Measurements from ENCODE around the gene GNRHR.
"Not testable (repeated sequence)": the region's sequence is repeated elsewhere in the genome, so short reads cannot be mapped to it uniquely, and the experiment has no call there.

Gene GNRHR

DNA sequence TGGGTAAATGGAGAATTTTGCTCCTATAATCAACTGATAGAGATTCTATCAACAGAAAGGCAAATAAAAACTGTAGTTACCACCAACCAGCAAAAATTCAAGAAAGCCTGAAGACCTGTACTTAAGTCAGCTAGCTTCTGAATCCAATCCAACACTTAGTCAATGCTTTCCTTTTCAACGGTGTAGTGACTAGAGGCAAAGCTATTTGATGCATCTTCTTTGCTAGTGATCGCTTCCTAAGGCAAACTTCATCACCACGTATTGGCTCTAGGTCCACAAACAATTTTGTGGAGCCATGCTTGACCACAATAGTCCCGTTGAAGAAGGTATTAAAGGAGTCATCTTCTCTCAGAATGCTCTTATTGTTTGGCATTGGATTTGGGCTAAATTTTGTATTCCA lies 28.2 kb downstream of the GNRHR start:
- no peak for DNase-seq

GRCh38 chr4:67725132-67725531 lies 29.1 kb downstream of the GNRHR start:
- DNase-seq = no peak

DNA sequence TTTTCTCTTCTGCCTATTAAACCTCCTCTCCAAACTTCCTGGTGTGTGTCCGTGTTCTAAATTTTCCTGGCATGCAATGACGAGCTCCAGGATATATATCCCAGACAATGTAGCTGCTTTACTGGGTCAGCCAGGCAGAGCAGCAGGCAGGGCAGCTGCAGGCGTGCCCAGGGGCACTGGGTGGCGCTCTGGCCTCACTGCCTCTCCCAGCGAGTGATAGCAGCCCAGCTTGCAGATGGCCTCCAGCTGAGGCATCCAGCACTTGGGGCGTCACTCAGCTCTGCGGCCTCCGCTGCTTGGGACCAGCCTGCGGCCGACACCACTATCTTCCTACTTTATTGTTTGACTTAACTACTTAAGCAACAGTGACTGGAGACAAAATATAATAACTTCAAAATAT lies 30.2 kb downstream of the GNRHR start:
- no peak for DNase-seq

- no peak for DNase-seq
These were observed 30.8 kb downstream of the GNRHR start for GRCh38 chr4:67723341-67723740.

GRCh38 chr4:67721770-67722597 lies 32.2 kb downstream of the GNRHR start:
- no peak for DNase-seq

DNA sequence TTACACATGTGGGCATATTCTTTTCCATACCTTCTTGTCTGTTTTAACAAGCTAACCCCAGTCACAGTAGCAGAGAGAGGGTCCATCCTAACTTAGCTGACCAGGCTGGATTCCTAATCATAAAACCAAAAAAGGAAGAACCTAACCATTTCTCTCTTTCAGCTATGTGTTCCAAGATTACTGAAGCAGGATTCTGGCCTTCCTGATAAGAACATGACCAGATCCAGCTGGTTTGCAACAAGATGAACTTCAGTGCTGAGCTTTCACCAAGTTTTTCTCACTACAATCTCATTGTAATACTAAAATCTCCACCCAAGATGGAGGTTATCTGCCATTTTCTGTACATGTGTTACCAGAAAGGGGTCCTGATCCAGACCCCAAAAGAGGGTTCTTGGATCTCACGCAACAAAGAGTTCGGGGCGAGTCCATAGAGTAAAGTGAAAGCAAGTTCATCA lies 32.8 kb downstream of the GNRHR start:
- no peak for DNase-seq

DNA sequence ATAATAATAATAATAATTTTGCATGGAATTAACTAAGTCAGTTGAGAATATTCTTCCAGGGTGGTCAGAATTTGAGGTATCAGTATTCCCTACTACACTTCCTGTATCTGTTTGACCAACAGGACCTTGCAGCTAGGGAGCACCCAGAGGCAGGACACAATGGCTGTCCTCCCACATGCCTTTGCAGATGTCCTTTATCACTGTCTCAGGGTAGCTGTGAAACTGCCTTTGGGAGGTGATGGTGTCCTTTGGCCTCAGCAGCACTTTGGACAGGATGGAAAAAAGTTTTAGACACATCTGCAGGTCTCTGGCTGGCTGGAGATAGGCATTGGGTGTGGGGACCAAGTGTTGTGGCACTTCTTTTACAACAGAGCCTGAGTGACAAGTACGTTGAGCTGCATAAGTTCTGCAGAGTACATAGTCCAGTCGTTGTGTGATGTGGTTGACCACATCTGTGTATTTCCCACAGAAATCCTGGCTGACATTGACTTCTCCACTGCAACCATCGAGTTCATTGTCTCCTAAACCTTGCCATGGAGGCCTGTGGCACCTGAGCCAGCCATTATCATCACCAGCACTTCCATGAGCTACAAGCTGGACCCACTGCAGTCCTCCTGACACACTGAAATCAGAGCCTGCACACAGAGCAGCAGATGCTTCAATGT lies 34.1 kb downstream of the GNRHR start:
- DNase-seq = no peak

DNA sequence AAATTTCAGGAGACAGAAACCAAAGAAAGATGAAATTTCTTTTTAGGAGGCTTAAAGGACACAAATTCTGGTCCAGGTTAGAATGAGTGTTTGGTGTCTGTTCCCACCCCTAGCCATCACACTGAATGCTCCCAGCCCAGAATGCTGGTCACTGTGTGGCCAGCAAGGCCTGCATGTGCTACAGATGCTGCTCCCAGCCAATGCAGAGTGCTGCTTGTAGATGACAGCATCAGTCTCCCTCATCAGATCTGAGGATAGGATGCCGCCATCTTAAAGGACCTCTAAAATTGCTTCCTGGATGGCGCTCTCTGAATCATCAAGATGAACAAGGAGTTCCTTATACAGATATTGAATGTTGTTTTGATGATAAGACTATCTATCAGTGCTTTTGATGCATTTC lies 35.3 kb downstream of the GNRHR start:
- no peak for DNase-seq

DNA sequence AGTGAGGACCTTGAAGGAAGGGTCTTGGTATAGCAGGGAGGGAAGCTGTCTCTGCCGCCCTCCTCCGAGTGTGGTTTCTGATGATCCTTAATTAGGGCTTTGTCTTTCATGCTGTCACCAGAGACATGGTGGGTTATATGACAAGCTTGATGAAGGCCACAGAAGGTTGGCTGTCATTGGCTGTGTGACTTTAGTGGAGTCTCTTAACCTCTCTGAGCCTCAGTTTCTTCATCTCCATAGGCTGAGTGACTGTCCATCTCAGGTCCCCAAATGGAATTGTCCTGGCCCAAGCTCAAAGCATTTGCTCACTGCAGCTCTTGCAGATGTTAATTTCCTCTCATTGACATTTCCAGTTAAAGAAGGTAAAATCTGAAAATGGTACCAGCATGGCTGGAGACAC lies 36.6 kb downstream of the GNRHR start:
- no peak for DNase-seq

DNA sequence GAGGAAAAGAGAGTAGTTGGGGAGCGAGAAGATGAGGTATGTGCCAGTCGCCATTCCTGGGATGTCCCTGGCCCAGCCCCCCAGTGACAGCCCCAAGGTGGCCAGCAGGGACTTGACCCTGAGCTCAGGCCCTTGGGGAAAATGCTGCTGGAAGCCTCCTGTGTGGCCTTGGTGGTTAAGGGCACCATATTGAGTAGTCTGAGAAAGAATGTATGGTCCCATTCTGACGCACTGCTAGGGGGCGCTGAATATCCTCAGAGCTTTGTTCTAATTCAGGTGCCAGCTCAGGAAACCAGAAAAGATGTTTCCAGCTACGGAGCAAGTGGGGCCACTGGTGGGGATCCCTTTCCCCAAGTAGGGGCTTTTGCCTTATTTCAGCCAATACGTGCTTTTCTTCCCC lies 39.2 kb downstream of the GNRHR start:
- no peak for DNase-seq

DNA sequence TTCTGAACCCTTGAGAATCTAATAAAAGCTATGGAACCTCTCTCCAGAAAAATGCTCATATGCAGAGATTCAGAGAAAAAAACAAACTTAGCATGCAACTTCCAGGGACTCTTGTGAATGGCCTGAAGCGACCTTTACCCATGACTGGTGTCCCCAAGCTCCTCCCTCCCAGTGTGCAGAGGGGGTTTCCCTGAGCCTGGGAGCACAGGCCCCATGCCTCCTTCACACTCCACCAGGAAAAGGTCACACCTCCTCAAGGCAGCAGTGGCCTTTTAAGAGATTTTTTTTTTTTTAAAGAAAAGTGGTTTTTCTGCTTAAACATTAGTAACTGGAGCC lies 40.0 kb downstream of the GNRHR start:
- no peak for DNase-seq

- DNase-seq = no peak
These were observed 40.5 kb downstream of the GNRHR start for GRCh38 chr4:67713529-67714247.

- no peak for DNase-seq
These were observed 41.3 kb downstream of the GNRHR start for GRCh38 chr4:67712650-67713528.

GRCh38 chr4:67712000-67712625 lies 42.1 kb downstream of the GNRHR start:
- no peak for DNase-seq

DNA sequence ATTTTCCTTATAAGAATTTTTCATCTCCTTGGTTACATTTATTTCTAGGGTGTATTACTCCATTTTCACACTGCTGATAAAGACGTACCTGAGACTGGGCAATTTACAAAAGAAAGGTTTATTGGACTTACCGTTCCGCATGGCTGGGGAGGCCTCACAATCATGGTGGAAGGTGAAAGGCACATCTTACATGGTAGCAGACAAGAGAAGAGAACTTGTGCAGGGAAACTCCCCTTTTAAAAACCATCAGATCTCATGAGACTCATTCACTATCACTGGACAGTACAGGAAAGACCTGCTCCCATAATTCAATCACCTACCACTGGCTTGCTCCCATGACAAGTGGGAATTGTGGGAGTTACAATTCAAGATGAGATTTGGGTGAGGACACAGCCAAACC lies 47.5 kb downstream of the GNRHR start:
- not testable (repeated sequence) for DNase-seq

DNA sequence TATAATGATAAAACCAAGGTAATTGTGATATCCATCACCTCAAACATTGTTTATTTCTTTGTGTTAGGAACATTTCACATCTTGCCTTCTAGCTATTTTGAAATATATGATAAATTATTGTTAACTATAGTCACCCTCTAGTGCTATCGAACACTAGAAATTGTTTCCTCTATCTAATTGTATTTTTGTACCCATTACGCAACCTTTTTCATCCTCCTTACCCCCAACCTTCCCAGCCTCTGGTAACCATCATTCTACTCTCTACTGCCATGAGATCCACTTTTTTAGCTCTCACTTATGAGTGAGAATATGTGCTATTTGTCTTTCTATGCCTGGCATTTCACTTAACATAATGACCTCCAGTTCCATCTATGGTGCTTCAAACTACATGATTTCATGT lies 49.3 kb downstream of the GNRHR start:
- DNase-seq = no peak

DNA sequence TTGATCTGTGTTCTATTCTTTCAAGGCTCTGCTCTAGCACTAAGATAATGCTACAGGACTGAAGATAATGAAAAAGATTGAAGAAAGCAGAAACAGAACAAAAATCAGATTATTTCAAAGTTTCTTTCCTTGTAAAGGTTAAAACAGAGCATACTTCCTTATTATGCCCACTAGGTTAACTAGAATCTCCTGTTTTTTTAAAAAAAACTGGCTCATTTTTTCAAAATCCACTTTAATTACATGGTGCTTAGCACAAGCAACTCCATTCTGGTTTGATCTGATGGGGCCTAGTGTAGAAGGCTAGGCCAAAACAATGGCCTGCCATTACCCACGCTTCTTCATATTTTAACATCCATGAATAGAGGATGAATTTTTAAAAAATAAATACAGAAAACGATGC lies 52.0 kb downstream of the GNRHR start:
- no peak for DNase-seq

DNA sequence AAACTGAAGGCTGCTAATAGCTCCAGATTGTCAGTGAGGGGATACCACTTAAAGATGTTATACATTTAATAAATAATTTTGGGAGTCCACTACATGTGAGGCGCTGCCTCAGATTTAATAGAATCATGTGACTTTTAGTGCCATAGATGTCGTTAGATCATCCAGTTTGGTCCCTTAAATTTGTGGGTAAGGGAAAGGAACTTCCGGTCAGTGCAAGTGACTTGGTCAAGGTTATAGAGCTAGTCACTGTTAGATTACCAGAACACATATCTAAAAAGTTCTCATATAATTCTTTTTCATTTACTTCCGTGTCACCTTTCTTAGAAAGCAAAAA lies 52.7 kb downstream of the GNRHR start:
- DNase-seq = no peak

DNA sequence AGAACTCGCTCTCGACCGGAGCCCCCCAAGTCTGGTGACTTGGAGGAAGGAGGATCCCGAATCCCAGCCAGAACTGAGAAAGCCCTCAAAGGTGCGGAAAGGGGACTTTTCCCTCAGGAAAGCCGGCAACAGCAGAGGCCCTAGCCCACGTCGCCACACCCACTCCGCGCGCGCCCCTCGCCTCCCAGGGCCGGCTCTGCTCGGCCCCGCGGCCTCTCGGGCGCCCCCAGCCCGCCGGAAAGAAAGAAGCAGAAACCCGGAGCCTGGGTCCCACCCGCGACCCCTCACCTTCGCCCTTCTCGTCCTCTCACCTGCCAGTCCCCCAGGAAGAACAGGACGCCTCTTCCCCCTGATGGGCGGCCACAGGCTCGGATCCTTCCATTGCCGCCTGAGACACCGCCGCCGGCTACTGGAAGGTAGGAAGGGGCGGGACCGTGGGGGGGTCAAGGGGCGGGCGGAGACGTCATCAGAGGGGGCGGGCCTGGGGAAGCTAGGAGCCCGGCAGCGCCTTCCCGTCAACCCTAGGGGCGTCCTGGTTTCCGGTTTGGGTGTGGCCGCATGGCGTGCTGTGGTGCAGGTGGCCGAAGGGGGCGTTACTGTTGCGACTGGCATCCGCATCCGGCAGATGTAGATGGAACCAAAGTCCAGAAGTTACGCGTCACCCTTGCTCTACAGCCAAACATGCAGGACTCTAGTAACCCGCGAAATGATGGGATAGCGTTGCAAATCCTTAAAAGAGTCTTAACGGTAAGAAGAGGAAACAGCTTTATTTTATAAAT lies 53.3 kb downstream of the GNRHR start, which contains the start of gene UBA6:
Gene UBA6, minus strand, starts transcription at position 418 of the 779 bp plus-strand sequence. Its CDS starts 36 bp downstream, at position 382.
- DNase-seq = peak; percentile 90

DNA sequence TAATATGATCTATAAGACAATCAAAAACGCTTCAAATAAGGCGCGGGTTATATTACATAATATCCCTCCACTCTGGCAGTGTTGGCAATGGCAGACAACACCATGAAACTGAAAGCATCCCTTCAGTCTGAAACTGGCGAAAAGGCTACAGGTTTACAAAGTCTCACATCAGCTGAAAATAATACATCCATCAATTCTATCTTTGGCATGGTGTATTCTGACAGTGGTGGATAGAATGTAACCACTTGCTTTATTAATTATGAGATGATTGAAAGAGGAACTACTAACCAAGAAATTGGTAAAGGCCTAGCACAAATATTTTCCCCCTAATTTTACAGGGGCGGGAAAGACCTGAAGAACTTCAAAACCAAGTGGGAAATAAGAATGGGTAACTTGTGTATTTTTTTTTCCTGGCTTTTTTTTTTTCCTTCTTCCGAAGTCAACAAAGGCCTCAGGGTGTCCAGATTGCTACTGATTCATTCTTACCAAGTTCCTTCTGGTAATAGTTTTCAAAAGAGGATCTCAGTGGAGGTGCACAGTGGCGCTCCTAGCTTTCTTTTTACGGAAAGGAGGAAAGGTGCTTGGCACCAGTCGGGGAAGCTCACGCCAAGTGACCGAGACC lies 54.0 kb downstream of the GNRHR start:
- DNase-seq = no peak

GRCh38 chr4:67699603-67700002 lies 54.6 kb downstream of the GNRHR start:
- no peak for DNase-seq
